Activated CD8-positive, alpha-beta T cell treated with anti-CD3 and anti-CD28 coated beads, Interleukin-2, amount 10 ng/mL, durations not matched to agents 7 days and 5 days (primary cell): ENCODE results near the gene CFHR3. TPM values are rescaled to one million over a fixed set of nuclear protein-coding genes. Genes with fewer than 3 reads are reported as not detected.
"Not testable (repeated sequence)": the region's sequence is repeated elsewhere in the genome, so short reads cannot be mapped to it uniquely, and the experiment has no call there.

Experiments used
- ATAC-seq: fragments of 150-1000 bp; cut with Tn5 transposase; one replicate; pipeline ENCODE4 v1.10.0; 2021; ENCODE audit warnings: moderate library complexity
- CTCF ChIA-PET: fragments of 350-600 bp; sonication (Branson Sonifier 250); formaldehyde crosslinking; loops from one replicate; lab custom pipeline; 2021; ENCODE audit warnings: antibody characterized with exemption; lab: Charles Lee
- POLR2A ChIA-PET: fragments of 350-600 bp; sonication (Branson Sonifier 250); formaldehyde crosslinking; loops from one replicate; lab custom pipeline; 2021; ENCODE audit warnings: antibody characterized with exemption; lab: Charles Lee
- DNase-seq: peaks from one replicate; pipeline ENCODE4 v3.0.0-alpha.2; 2020
- H3K27ac Mint-ChIP-seq: one replicate; pipeline ENCODE4 v1.8.0; 2021; ENCODE audit warnings: mild to moderate bottlenecking, mixed read lengths
- H3K27me3 Mint-ChIP-seq: one replicate; pipeline ENCODE4 v1.8.0; 2021; ENCODE audit warnings: low read depth, mixed read lengths
- H3K36me3 Mint-ChIP-seq: one replicate; pipeline ENCODE4 v1.8.0; 2021; ENCODE audit warnings: low read depth, mixed read lengths
- H3K4me1 Mint-ChIP-seq: one replicate; pipeline ENCODE4 v1.8.0; 2021; ENCODE audit warnings: low read depth, mixed read lengths
- H3K4me3 Mint-ChIP-seq: one replicate; pipeline ENCODE4 v1.8.0; 2021; ENCODE audit warnings: mild to moderate bottlenecking, mixed read lengths
- H3K9me3 Mint-ChIP-seq: one replicate; pipeline ENCODE4 v1.8.0; 2022; ENCODE audit warnings: mixed read lengths; ENCODE audit not compliant: insufficient read depth
- total RNA-seq, 2 experiments: library from RNA; stranded (reverse); gene quantifications; one replicate each; pipeline ENCODE4 v1.2.3, GENCODE V29; 2021

CFHR3 gene
- total RNA-seq, result not detected

DNA sequence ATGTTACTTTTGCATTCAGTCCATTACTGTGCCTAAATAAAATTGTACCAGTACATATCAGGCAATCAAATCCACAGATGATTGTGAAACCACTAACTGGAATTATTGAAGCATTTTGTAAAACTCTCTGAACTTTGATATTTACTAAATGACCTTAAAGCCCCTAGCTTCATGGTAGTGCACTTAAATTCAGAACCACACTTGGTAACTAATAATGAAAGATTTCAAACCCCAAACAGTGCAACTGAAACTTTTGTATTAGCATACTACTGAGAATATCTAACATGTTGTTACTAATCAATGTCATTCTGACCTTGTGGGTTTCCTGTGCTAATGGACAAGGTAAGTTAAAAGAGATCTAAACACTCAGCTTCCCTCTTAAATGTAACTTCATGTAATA lies at the start of gene CFHR3:
Gene CFHR3, plus strand, starts transcription at position 238 of the 400 bp plus-strand sequence. Its CDS starts 47 bp downstream, at position 285.
- ChIA-PET POLR2A (no interaction called here), CTCF (no interaction called here)
- DNase-seq, result no peak
- Mint-ChIP-seq H3K4me1 (no peaks in the 10 kb centered on the region), H3K27me3 (no peaks in the 10 kb centered on the region), H3K4me3 (no peak within 1 kb of the TSS), H3K9me3 (no peaks in the 10 kb centered on the region), H3K27ac (no peak within 1 kb of the TSS), H3K36me3 (no peaks in the 10 kb centered on the region)
- no peak for ATAC-seq

DNA sequence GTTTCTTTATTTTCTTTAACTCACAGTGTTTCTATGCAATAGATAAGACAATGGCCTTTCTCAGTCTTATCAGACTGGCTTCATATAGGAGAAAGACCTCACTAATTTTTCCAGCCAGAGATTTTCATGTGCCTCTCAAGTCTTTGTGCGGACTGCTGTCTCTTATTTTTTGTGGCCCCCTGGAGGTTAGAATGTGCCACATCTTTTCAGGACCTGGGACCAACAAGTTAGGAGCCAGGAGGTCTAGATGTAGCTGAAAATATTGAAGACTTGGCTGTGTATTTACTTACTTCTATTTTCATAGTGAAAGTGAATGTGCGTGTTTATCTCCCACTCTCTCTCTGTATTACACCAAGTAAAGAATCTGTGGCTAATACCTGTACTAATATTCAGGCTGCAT lies 42.1 kb upstream of the CFHR3 start:
- Mint-ChIP-seq H3K4me1 (no peaks in the 10 kb centered on the region), H3K9me3 (no peaks in the 10 kb centered on the region), H3K4me3 (no peak overlapping the region), H3K36me3 (no peaks in the 10 kb centered on the region), H3K27me3 (no peaks in the 10 kb centered on the region), H3K27ac (no peak overlapping the region)
- ChIA-PET CTCF (no interaction called here), POLR2A (no interaction called here)
- ATAC-seq (no peak), DNase-seq (no peak)

DNA sequence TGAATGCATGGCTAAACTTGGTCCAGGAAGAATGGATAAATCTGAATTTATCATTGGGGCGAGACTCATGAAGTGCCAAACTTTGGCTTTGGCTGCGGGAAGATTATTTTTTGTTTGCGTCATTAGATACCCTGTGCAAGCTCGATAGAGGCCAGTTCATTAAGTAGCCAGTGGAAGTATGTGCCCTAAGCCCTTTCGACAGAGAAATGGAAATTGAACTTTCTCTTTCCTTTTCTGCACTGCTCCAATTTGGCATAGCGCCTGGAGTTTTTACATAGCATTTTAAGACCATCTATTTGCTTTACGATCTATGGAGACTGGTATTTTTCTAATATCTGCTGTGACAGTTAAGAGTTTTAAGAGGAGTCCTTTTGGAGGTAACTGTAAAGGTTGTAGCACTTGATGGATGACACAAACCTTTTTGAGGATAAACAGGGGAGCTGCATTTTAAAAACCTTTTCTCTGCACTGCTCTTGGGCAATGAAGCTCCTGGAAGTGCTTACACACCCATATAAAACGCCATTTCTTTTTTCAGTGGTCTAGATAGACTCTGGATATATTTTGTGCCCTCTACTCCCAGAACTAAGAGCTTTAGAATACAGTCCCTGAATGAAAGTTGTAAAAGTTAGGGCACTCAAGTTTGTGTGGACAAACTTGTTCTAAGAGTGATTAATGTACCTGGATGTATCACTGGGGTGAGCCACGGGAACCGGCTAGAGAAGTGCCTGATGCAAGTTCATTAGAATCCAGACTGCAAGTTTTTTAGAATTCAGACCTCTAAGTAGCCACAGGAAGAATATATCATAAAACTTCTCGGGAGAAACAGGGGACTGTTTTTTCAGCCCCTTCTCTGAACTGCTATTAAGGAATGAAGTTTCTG lies 41.3 kb upstream of the CFHR3 start:
- ChIA-PET CTCF (no interaction called here), POLR2A (no interaction called here)
- H3K36me3 Mint-ChIP-seq, result no peaks in the 10 kb centered on the region
- no peaks in the 10 kb centered on the region for H3K27me3 Mint-ChIP-seq
- no peaks in the 10 kb centered on the region for H3K4me1 Mint-ChIP-seq
- no peak overlapping the region for H3K4me3 Mint-ChIP-seq
- ATAC-seq (no peak), DNase-seq (no peak)
- H3K9me3 Mint-ChIP-seq, result no peaks in the 10 kb centered on the region
- H3K27ac Mint-ChIP-seq, result no peak overlapping the region

DNA sequence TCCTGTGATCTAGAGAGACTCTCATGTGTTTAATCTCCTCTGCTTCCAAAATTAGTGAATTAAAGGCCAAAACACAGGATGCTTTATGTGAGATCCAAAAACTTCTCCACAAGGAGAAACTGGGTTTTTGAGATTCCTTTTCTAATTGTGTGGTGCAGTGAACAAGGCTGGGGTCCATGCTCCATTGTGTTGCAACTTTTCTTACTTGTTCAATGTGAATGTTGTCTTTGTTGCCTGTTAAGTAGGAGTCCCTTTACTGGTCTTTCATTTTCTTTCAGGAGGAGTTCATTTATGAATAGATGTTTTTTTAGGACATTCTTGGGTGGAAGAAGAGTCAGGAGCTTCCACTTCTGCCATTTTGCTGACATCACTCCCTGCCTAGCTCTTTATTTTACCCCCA lies 40.6 kb upstream of the CFHR3 start:
- ATAC-seq (no peak), DNase-seq (no peak)
- POLR2A ChIA-PET, result no interaction called here
- no peaks in the 10 kb centered on the region for H3K4me1 Mint-ChIP-seq
- no peak overlapping the region for H3K4me3 Mint-ChIP-seq
- no peaks in the 10 kb centered on the region for H3K36me3 Mint-ChIP-seq
- CTCF ChIA-PET, result no interaction called here
- no peak overlapping the region for H3K27ac Mint-ChIP-seq
- no peaks in the 10 kb centered on the region for H3K27me3 Mint-ChIP-seq
- H3K9me3 Mint-ChIP-seq, result peaks cover 4% of the 10 kb centered on the region

DNA sequence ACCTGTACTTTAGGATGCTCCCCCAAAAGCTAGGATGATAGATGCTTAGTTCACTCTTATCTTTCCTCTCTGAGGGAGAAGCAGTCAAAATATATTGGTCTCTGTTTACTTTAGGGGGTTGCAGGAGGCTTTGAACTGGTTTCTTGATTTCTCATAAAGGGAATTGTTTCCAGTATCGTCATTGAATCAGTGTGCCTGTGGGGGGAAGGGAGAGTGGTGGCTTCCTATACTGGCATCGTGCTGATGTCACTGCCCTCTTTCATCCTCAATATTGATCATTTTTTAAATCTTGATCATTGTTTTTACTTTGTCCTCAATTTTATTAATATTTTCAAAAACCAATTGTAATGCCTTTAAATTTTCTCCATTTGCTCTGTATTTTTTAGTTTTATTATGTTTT lies 40.2 kb upstream of the CFHR3 start:
- H3K4me1 Mint-ChIP-seq, result no peaks in the 10 kb centered on the region
- H3K4me3 Mint-ChIP-seq, result no peak overlapping the region
- peaks cover 9% of the 10 kb centered on the region for H3K9me3 Mint-ChIP-seq
- no peaks in the 10 kb centered on the region for H3K36me3 Mint-ChIP-seq
- H3K27me3 Mint-ChIP-seq, result no peaks in the 10 kb centered on the region
- ATAC-seq (no peak), DNase-seq (no peak)
- CTCF ChIA-PET, result no interaction called here
- POLR2A ChIA-PET, result no interaction called here
- H3K27ac Mint-ChIP-seq, result no peak overlapping the region

DNA sequence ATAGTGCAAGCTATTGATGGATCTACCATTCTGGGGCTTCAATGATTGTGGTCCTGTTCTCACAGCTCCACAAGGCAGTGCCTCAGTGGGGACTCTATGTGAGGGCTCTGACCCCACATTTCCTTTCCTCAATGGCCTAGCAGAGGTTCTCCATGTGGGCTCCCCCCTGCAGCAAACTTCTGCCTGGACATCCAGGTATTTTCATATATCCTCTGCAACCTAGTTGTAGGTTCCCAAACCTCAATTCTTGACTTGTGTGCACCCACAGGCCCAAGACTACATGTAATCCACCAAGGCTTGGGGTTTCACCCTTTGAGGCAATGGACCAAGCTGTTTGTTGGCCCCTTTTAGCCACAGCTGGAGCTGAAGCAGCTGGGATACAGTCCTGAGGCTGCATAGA lies 35.9 kb upstream of the CFHR3 start:
- ATAC-seq, result no peak
- ChIA-PET POLR2A (no interaction called here), CTCF (no interaction called here)

DNA sequence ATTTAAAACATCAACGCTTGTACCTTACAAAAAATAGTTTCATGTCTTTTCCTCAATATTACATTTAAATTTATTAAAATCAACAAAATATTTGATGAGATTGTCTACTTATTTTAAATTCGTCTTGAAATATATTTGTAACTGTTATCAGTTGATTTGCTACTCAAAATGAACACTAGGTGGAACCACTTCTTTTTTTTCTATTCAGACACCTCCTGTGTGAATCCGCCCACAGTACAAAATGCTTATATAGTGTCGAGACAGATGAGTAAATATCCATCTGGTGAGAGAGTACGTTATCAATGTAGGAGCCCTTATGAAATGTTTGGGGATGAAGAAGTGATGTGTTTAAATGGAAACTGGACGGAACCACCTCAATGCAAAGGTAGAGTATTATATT lies 31.4 kb upstream of the CFHR3 start:
- H3K4me3 Mint-ChIP-seq, CTCF ChIA-PET, DNase-seq, H3K36me3 Mint-ChIP-seq, H3K4me1 Mint-ChIP-seq, H3K27ac Mint-ChIP-seq, ATAC-seq, POLR2A ChIA-PET, H3K27me3 Mint-ChIP-seq: not testable (repeated sequence)
- H3K9me3 Mint-ChIP-seq, result peaks cover 13% of the 10 kb centered on the region

More for the DNA sequence above, 35.9 kb upstream of the CFHR3 start:
- no peak for DNase-seq
- Mint-ChIP-seq H3K36me3 (no peaks in the 10 kb centered on the region), H3K4me1 (no peaks in the 10 kb centered on the region), H3K9me3 (peaks cover 13% of the 10 kb centered on the region), H3K27me3 (no peaks in the 10 kb centered on the region), H3K27ac (no peak overlapping the region), H3K4me3 (no peak overlapping the region)

DNA sequence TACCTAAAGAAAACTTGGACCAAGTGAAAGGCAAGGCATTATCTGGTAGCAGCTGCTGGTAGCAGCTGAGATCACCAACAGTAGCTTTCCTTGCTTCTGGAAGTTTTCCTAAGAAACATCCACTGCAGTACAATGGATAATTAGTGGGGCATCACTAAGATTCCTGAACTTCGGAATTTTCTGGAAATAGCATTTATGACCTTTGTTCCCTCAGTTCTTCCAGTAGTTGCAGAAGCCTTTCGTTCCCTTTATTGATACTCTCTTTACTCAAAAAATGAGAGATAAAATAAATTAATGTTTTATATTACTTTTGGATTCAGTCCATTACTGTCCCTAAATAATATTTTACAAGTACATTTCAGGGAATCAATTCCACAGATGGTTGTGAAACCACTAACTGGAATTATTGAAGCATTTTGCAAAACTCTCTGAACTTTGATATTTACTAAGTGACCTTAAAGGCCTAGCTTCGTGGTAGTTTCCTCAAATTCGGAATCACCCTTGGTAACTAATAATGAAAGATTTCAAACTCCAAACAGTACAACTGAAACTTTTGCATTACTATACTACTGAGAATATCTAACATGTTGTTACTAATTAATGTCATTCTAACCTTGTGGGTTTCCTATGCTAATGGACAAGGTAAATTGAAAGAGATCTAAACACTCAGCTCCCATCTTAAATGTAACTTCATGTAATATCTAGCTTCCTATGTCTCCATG lies 9.5 kb upstream of the CFHR3 start:
- H3K4me1 Mint-ChIP-seq, H3K9me3 Mint-ChIP-seq, CTCF ChIA-PET, POLR2A ChIA-PET, H3K27me3 Mint-ChIP-seq, H3K27ac Mint-ChIP-seq, DNase-seq, H3K4me3 Mint-ChIP-seq, H3K36me3 Mint-ChIP-seq, ATAC-seq: not testable (repeated sequence)

DNA sequence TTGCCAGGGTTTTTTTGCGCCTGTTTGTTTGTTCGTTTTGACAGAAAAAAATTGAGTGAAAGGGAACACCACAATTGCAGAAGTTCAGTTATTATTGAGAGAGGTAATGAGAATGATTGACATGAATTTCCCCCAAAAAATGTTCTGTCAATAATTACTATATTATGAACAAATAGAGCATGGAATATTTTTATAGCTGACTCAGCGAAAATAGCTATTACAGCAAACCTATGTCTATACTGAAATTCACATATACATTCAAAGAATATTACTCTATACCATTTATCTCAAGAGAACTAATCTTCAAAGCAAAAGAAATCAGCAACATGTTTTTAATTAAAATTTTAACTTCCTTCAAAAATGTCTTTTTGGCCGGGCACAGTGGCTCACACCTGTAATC lies 4.8 kb upstream of the CFHR3 start:
- H3K27ac Mint-ChIP-seq, H3K36me3 Mint-ChIP-seq, H3K9me3 Mint-ChIP-seq, H3K4me3 Mint-ChIP-seq, POLR2A ChIA-PET, H3K4me1 Mint-ChIP-seq, DNase-seq, CTCF ChIA-PET, H3K27me3 Mint-ChIP-seq, ATAC-seq: not testable (repeated sequence)

DNA sequence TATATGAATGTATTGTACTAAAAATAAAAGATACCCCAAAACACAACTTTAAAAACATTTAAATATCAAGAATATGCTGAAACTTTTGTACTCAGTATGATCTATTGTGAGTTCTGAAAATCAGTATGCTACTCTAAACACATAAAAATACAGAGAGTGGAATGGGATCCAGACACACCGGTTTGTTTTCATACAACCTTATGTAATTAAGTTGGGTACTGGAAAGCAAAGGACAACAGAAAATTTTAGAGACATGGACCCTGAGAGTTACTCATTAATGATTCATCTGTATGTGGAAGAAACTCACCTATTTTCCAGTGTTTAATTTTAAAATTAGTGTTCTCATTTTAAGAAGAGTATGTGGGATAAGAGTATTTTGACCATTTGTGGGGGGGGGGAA lies 927 bp upstream of the CFHR3 start:
- no peak overlapping the region for H3K4me3 Mint-ChIP-seq
- H3K9me3 Mint-ChIP-seq, result no peaks in the 10 kb centered on the region
- H3K27ac Mint-ChIP-seq, result no peak overlapping the region
- DNase-seq (no peak), ATAC-seq (no peak)
- no peaks in the 10 kb centered on the region for H3K4me1 Mint-ChIP-seq
- H3K36me3 Mint-ChIP-seq, result no peaks in the 10 kb centered on the region
- POLR2A ChIA-PET, result no interaction called here
- H3K27me3 Mint-ChIP-seq, result no peaks in the 10 kb centered on the region
- CTCF ChIA-PET, result no interaction called here

DNA sequence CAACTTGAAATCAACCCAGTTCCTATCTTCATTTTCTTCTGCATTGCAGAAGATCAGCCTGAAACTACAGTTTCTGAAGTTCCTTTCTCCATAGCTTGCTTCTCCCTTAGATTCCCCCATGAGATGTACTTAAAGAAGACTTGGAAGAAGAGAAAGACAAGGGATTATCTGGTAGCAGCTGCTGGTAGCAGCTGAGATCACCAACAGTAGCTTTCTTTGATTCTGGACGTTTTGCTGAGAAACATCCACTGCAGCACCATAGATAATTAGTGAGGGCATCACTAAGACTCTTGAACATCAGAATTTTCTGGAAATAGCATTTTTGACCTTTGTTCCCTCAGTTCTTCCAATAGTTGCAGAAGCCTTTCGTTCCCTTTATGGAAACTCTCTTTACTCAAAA lies 465 bp upstream of the CFHR3 start:
- ChIA-PET CTCF (no interaction called here), POLR2A (no interaction called here)
- Mint-ChIP-seq H3K4me3 (no peak overlapping the region), H3K27ac (no peak overlapping the region), H3K27me3 (no peaks in the 10 kb centered on the region), H3K36me3 (no peaks in the 10 kb centered on the region), H3K4me1 (no peaks in the 10 kb centered on the region), H3K9me3 (no peaks in the 10 kb centered on the region)
- no peak for DNase-seq
- ATAC-seq, result no peak

DNA sequence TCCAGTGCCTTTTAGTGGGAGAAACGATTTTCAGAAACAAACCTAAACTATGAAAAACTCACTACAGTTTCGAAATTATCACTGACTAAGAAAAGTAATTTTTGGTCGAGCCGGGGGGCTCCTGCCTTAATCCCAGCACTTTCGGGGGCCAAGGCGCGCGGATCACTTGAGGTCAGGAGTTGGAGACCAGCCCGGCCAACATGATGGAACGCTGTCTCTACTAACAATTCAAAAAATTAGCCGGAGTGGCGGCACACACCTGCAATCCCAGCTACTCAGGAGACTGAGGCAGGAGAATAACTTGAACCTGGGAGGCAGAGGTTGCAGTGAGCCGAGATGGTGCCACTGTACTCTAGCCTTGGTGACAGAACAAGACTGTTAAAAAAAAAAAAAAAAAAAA lies 3.0 kb downstream of the CFHR3 start:
- Mint-ChIP-seq H3K4me1 (no peaks in the 10 kb centered on the region), H3K27ac (no peak overlapping the region), H3K9me3 (no peaks in the 10 kb centered on the region), H3K4me3 (no peak overlapping the region), H3K36me3 (no peaks in the 10 kb centered on the region), H3K27me3 (no peaks in the 10 kb centered on the region)
- ChIA-PET CTCF (no interaction called here), POLR2A (no interaction called here)
- no peak for DNase-seq
- no peak for ATAC-seq
